ENCODE measurements around the gene HIPK3.
"Not testable (repeated sequence)": the region's sequence is repeated elsewhere in the genome, so short reads cannot be mapped to it uniquely, and the experiment has no call there.

HIPK3 gene

GRCh38 chr11:33259869-33260268 lies 2.7 kb downstream of the HIPK3 start:
- no peak for DNase-seq

- DNase-seq, result not testable (repeated sequence)
Observed at GRCh38 chr11:33261350-33261749, 4.2 kb downstream of the HIPK3 start.

GRCh38 chr11:33262011-33262645 lies 4.9 kb downstream of the HIPK3 start:
- no peak for DNase-seq

- DNase-seq, result no peak
Observed at GRCh38 chr11:33263549-33263948, 6.4 kb downstream of the HIPK3 start.

- DNase-seq, result no peak
Observed at GRCh38 chr11:33264926-33265325, 7.7 kb downstream of the HIPK3 start.

GRCh38 chr11:33266393-33267215 lies 9.4 kb downstream of the HIPK3 start:
- DNase-seq, result no peak

GRCh38 chr11:33268945-33269540 lies 11.9 kb downstream of the HIPK3 start:
- DNase-seq, result no peak

GRCh38 chr11:33269822-33270221 lies 12.6 kb downstream of the HIPK3 start:
- no peak for DNase-seq

GRCh38 chr11:33271059-33271458 lies 13.9 kb downstream of the HIPK3 start:
- DNase-seq, result no peak

- DNase-seq, result no peak
Observed at GRCh38 chr11:33272338-33273107, 15.3 kb downstream of the HIPK3 start.

GRCh38 chr11:33273656-33274055 lies 16.5 kb downstream of the HIPK3 start:
- no peak for DNase-seq

- DNase-seq, result no peak
Observed at GRCh38 chr11:33280411-33280810, 23.2 kb downstream of the HIPK3 start.

GRCh38 chr11:33281758-33282157 lies 24.6 kb downstream of the HIPK3 start:
- DNase-seq, result no peak

- no peak for DNase-seq
Observed at GRCh38 chr11:33284818-33285217, 27.6 kb downstream of the HIPK3 start.

- no peak for DNase-seq
Observed at GRCh38 chr11:33290319-33290718, 33.1 kb downstream of the HIPK3 start.

- no peak for DNase-seq
Observed at GRCh38 chr11:33291004-33291777, 34.0 kb downstream of the HIPK3 start.

GRCh38 chr11:33292311-33292710 lies 35.1 kb downstream of the HIPK3 start:
- DNase-seq, result no peak

GRCh38 chr11:33294224-33294623 lies 37.0 kb downstream of the HIPK3 start:
- no peak for DNase-seq

GRCh38 chr11:33294797-33295196 lies 37.6 kb downstream of the HIPK3 start:
- no peak for DNase-seq

- no peak for DNase-seq
Observed at GRCh38 chr11:33296695-33297094, 39.5 kb downstream of the HIPK3 start.

- no peak for DNase-seq
Observed at GRCh38 chr11:33303541-33303940, 46.4 kb downstream of the HIPK3 start.

- DNase-seq, result not testable (repeated sequence)
Observed at GRCh38 chr11:33306821-33307220, 49.6 kb downstream of the HIPK3 start.

All from CD4-positive, alpha-beta T cell treated with Interleukin-1 beta for 1 hour (primary cell).